Measurements from ENCODE around the gene SIPA1L3.

Gene SIPA1L3

GRCh38 chr19:38107129-38107528 lies 200.1 kb downstream of the SIPA1L3 start:
- DNase-seq (ENCODE audit: low read depth), result no peak

DNA sequence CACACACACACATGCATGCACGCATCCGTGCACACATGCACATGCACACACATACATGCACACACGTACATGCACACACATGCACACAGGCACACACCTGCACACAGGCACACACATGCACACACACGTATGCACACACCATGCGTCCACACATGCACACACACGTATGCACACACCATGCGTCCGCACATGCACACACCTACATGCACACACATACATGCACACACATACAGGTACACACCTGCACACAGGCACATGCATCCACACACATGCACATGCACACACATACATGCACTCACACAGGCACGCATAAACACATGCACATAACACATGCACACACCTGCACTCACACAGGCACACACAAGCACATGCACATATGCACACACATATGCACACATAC lies 204.9 kb downstream of the SIPA1L3 start:
- no peak for DNase-seq (ENCODE audit: low read depth)

DNA sequence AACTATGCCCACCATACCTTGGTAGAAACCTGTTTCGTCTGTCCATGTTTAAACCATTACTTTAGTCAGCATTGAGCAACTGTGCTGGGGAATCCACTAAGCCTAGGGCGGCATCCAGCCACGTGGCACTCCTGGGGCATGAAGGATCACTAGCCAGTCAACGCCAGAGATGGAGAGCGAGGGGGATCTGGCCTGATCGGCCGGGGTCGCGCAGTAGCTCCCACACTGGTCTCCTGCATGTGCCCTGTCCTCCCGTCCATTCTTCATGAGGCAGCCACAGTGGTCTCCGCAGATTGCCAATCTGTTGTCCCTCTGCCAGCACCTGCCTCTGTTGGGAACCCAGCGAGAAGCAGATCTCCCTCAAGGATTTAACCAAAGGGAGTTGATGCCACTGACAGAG lies 207.6 kb downstream of the SIPA1L3 start:
- no peak for DNase-seq (ENCODE audit: low read depth)

- DNase-seq (ENCODE audit: low read depth), result peak; percentile 6
These were observed 208.3 kb downstream of the SIPA1L3 start for GRCh38 chr19:38115271-38115802.

- no peak for DNase-seq (ENCODE audit: low read depth)
These were observed 211.2 kb downstream of the SIPA1L3 start for GRCh38 chr19:38118176-38118575.

DNA sequence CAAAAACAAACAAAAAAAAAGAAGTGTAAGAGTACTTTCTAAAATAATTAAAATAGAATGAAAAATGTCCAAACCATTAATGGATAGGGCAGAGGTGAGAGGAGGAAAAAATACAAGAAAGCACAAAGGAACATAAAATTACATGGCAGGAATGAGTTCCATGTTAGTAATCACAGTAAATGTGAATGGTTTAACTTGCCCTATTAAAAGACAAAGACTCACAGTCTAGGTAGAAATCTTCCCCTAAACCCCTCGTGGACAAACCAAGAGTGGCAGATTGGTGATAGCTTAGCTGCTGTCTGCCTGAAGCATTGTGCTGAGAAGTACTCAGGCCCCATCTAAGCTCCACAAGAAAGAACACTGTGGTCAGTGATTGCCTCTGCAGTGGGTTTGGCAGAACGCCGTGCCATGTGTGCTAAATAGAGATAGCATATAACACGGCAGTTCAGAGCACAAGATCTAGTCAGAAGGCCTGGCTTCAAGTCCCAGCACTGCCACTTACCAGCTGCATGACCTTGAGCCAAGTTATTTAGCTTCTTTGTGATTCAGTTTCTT lies 213.5 kb downstream of the SIPA1L3 start:
- DNase-seq (ENCODE audit: low read depth), result no peak

GRCh38 chr19:38122402-38123093 lies 215.5 kb downstream of the SIPA1L3 start:
- no peak for DNase-seq (ENCODE audit: low read depth)

GRCh38 chr19:38125238-38125637 lies 218.2 kb downstream of the SIPA1L3 start:
- no peak for DNase-seq (ENCODE audit: low read depth)

DNA sequence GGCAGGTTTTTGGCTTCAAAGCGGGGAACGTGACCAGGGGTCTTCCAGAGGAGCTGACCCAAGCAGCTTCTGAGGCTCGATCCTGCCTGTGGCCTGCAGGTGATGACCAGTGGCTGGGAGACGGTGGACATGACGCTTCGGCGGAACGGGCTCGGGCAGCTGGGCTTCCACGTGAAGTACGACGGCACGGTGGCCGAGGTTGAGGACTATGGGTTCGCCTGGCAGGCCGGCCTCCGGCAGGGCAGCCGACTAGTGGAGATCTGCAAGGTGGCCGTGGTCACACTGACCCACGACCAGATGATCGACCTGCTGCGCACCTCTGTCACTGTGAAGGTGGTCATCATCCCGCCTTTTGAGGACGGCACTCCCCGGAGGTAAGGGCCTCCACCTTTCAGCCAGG lies 223.4 kb downstream of the SIPA1L3 start:
- DNase-seq (ENCODE audit: low read depth), result no peak

DNA sequence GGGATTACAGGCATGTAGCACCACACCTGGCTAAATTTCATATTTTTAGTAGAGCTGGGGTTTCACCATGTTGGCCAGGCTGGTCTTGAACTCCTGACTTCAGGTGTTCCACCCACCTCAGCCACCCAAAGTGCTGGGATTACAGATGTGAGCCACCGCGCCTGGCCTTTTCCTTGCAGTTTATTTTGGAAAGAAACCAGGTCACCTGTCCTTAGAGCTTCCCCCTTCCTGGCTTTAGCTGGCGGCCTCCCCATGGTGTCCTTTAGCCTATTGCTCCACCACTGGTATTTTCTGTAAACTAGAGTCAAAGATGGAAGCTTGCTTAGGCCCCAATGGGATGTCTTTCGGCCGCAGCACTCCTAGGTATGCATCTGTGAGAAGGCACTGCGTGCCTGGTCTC lies 225.8 kb downstream of the SIPA1L3 start:
- no peak for DNase-seq (ENCODE audit: low read depth)

- no peak for DNase-seq (ENCODE audit: low read depth)
These were observed 226.3 kb downstream of the SIPA1L3 start for GRCh38 chr19:38133319-38133718.

DNA sequence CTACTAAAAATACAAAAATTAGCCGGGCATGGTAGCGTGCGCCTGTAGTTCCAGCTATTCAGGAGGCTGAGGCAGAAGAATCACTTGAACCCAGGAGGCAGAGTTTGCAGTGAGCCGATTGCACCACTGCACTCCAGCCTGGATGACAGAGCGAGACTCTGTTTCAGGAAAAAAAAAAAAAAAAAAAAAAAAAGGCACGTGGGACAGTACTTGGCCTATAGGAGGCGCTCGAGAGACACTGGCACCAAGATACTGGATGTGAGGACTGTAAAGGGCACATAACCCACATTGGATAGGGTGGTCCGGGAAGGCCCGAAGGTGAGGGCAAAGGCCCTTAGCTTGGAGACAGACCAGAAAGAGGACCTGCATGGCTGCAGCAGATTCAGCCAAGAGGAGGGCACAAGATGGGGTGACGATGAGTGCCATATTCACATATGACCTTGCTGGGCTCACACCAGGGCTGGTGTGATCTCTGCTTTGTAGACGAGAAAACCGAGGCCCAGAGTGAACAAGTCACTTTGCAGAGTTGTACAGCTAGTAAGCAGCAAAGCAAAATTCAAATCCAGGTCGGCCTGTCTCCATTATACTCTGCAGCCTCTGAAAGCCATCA lies 227.6 kb downstream of the SIPA1L3 start:
- DNase-seq (ENCODE audit: low read depth), result peak; percentile 56

DNA sequence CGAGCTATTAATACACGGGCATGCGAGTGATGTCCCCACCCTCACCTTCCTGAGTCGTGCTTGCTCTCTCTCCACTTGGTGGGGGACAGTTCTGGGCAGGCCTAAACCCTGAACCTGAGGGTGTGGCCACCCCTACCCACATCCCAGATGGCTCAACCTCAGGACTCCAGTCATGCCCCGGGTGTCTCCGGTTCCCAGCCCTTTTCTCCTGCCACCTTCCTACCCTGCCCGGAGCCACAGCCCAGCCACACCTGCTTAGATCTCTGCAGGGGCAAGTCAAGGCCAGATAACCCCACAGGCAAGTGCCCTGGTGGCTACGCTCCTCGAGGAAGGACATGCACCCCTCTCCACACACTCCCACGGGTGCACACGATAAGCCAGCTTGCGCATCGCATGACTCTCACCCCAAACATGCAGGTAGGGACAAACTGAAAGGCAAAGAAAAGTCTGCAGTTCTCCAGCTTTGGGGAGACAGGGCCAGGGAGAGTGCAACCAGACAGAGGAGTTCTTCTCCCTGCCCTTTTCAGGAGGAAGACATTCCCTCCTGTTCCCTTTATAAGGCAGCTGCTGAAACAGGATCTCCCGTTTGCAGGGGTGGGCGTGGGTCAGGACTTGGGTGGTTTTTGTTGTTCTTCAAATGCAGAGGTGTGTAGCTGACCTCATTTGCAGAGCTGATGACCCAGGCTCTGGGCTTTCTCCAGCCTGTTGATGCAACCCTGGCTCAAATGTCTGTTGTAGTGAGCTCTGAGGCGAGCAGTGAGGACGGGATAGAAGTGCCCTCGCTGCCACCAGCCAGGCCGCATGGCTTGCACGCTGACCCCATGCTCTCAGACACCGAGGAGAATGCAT lies 228.4 kb downstream of the SIPA1L3 start:
- no peak for DNase-seq (ENCODE audit: low read depth)

DNA sequence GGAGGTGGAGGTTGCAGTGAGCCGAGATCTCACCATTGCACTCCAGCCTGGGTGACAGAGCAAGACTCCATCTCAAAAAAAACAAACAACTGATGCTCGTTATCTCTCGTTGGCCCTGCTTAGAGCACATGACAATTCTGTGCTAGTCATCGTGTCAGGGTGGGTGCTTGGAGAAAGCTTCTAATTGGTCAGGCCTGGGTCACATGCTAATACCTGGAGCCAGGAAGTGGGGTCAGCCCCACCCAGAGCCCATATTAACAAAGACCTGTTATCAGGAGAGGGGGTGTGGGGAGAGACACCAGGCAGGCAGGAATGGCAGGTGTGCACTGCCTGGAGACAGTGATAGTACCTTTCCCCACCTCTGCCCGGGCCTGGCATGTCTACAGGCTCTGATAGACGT lies 232.1 kb downstream of the SIPA1L3 start:
- DNase-seq (ENCODE audit: low read depth), result no peak

GRCh38 chr19:38141108-38141507 lies 234.1 kb downstream of the SIPA1L3 start:
- no peak for DNase-seq (ENCODE audit: low read depth)

GRCh38 chr19:38142176-38143035 lies 235.4 kb downstream of the SIPA1L3 start:
- DNase-seq (ENCODE audit: low read depth), result peak; percentile 59

- no peak for DNase-seq (ENCODE audit: low read depth)
These were observed 236.8 kb downstream of the SIPA1L3 start for GRCh38 chr19:38143847-38144246.

DNA sequence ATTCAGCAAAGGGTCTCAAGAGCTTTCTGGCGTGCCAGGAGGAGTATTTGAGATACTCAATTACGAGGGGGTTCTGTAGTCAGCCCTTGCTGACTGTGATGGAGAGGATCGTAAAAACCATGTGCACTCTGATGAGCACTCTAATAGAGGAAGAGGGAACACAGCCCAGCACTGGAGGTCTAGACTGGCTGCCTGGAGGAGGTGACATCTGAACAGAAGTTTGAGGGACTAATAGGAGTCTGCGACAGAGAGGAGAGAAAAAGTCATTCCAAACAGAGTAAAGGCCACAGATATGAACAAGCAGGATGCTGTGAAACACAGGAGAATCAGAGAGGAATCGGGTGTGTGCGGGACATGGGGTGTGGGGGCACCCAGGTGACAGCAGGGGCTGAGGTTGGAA lies 237.7 kb downstream of the SIPA1L3 start:
- no peak for DNase-seq (ENCODE audit: low read depth)

DNA sequence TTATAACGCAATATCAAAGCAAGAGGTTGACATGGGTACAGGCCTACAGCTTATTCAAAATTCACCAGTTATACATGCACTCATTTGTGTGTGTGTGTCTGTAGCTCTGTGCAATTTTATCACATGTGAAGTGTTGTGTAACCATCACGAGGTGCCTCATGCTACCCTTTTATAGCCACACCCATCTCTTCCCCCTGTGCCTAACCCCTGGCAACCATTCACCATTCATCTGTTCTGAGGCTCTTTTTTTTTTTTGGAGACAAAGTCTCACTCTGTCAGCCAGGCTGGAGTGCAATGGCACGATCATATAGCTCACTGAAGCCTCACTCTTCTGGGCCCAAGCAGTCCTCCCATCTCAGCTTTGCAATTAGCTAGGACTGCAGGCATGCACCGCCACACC lies 238.6 kb downstream of the SIPA1L3 start:
- DNase-seq (ENCODE audit: low read depth), result no peak

- no peak for DNase-seq (ENCODE audit: low read depth)
These were observed 241.3 kb downstream of the SIPA1L3 start for GRCh38 chr19:38148337-38148736.

- DNase-seq (ENCODE audit: low read depth), result peak; percentile 53
These were observed 242.7 kb downstream of the SIPA1L3 start for GRCh38 chr19:38149661-38150061.

DNA sequence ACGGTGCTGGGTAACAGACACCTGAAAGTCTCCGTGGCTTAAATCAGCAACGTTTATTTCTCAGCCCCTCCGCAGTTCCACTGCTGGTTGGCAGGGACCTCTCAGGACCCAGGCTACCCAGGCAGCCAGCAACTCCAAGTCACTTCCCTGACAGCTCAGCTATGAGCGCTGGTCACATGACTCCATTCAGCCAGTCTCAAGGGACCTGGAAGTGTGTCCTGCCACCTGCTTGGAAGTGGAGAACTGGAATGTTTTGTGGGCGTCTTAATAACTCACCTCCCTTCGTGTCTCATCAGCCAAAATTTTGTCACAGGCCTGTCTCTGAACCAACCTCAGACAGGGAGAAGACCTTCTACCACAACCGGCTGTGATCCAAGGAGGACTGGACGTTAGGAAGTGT lies 244.2 kb downstream of the SIPA1L3 start:
- no peak for DNase-seq (ENCODE audit: low read depth)
